GM10248 (cell line): Measurements from ENCODE around the gene TRAF3IP1.

Source experiments
- CTCF ChIA-PET: fragments of 300-600 bp; sonication (Branson Sonifier 250); formaldehyde crosslinking; extraction: SDS; loops from one replicate; lab custom pipeline; 2021; ENCODE audit warnings: antibody characterized with exemption; lab: Yijun Ruan, JAX
- POLR2A ChIA-PET: fragments of 350-650 bp; sonication (Branson Sonifier 250); formaldehyde crosslinking; extraction: SDS; loops from one replicate; lab custom pipeline; 2020; ENCODE audit warnings: antibody characterized with exemption; lab: Yijun Ruan, JAX
- DNase-seq: peaks from one replicate; pipeline ENCODE4 v3.0.0; 2012; ENCODE audit errors: extremely low spot score
- TF ChIP-seq, protein P1 (sequence below): IDR thresholded peaks from 2 replicates; pipeline ENCODE4 v1.5.1; 2012; ENCODE audit warnings: mild to moderate bottlenecking, low read depth; ENCODE audit errors: extremely low read depth, missing control alignments, control extremely low read depth

The TRAF3IP1 gene

DNA sequence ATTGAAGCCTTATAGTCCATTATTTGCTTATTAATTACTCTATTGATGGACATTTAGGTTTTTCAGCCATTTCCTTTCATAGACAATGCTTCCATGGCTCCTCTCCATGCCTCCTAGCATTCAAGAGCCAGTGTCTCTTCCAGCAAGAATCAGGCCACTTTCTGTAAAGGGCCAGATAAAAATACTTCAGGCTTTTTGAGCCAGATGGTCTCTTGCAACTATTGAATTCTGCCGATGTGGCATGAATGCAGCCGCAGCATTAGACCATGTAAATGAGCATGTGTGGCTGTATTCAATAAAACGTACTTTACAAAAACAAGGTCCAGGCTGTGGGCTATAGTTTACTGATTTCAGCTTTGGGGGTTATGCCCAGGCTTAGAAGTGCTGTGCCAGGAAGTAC lies 38.5 kb downstream of the TRAF3IP1 start:
- ChIA-PET CTCF (interaction anchor here (2.6 kb wide), 1 partner anchor 11 kb away, joined by 10 read pairs; no protein-coding TSS in a partner anchor), POLR2A (no interaction called here)
- TF ChIP-seq, protein P1, sequence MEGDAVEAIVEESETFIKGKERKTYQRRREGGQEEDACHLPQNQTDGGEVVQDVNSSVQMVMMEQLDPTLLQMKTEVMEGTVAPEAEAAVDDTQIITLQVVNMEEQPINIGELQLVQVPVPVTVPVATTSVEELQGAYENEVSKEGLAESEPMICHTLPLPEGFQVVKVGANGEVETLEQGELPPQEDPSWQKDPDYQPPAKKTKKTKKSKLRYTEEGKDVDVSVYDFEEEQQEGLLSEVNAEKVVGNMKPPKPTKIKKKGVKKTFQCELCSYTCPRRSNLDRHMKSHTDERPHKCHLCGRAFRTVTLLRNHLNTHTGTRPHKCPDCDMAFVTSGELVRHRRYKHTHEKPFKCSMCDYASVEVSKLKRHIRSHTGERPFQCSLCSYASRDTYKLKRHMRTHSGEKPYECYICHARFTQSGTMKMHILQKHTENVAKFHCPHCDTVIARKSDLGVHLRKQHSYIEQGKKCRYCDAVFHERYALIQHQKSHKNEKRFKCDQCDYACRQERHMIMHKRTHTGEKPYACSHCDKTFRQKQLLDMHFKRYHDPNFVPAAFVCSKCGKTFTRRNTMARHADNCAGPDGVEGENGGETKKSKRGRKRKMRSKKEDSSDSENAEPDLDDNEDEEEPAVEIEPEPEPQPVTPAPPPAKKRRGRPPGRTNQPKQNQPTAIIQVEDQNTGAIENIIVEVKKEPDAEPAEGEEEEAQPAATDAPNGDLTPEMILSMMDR = no peak
- no peak for DNase-seq

DNA sequence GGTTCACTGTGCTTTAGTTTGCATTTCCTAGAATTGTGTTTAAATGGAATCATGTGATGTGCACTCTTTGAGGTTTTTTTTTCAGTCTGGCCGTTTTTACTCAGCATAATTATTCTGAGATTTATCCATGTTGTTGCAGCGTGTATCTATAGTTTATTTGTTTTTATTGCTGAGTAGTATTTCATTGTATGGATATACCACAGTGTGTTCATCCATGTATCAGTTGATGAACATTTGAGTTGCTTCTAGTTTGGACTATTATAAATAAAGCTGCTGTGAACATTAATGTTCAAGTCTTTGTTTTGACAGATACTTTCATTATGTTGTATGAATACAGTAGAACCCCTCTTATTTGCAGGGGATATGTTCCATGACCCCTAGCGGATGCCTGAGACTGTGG lies 39.1 kb downstream of the TRAF3IP1 start:
- TF ChIP-seq, protein P1 = no peak
- ChIA-PET POLR2A (no interaction called here), CTCF (no interaction called here)

DNA sequence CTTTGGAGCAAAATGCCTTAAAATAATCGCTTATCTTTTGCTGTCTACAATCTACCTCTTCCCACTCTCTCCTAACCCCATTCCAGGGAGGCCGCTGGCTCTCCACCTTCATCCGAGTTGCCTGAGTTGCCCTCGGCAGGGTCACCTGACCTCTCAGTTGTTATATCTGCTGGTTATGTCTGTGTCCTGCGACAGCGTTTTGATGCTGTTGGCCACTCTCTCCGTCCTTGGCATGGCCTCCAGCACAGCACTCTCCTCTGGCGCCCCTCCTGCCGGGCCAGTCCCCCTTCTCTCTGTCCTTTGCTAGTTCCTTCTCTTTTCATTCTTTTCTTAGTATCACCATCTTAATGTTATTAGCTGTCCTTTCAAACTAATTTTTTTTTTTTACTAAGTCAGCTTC lies 41.6 kb downstream of the TRAF3IP1 start:
- TF ChIP-seq, protein P1 = no peak
- POLR2A ChIA-PET = no interaction called here
- CTCF ChIA-PET = no interaction called here
- DNase-seq = no peak

More for the DNA sequence above, 39.1 kb downstream of the TRAF3IP1 start:
- DNase-seq = no peak

DNA sequence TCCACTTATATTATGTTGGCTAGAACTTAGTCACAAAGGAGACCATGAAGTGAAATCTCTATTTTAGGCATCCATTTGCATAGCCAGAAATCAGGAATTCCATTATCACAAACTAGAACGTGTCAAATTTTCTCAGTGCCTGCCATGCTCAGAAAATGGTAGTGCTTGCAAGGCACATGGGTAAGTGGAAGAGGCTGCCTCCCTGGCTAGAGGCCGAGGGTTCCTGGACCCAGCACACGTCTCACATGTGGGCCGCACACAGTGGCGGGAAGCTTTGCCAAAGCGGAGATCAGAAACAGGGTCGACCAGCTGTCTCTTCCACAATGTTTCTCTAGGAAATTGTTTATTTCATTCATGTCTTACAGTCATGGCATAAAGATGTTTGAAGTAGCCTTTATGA lies 42.3 kb downstream of the TRAF3IP1 start:
- CTCF ChIA-PET = interaction anchor here (1.1 kb wide), 1 partner anchor 14 kb away, joined by 3 read pairs; no protein-coding TSS in a partner anchor
- POLR2A ChIA-PET = no interaction called here
- DNase-seq = no peak
- TF ChIP-seq, protein P1 = no peak

DNA sequence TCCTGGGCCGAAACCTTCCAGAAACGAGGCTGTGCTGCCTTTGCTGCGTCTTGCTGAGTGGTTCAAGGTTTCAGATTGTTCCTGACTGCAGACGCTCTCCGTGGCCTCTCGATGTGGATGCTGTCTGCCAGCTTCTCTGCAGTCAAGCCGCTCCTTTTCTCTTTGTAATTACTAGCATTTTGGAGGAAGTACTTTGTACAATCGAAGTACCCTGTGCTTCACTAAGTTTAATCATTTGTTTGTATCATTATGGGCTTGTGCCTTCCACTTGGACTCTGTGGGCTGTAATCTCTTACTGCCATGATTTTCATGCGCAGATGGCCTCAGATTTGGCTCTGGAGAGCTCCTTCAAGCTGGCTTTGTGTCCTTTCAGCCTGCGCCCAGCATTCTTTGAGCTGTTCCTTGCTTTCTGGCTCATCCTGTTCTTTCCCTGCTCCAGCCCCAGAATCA lies 49.3 kb downstream of the TRAF3IP1 start:
- ChIA-PET POLR2A (interaction anchor here (0.6 kb wide), 1 partner anchor 53 kb away, joined by 4 read pairs; no protein-coding TSS in a partner anchor), CTCF (interaction anchor here (0.8 to 3.0 kb wide), 8 partner anchors 11 to 415 kb away, joined by 3 to 21 read pairs (median 4); no protein-coding TSS in a partner anchor)
- DNase-seq = no peak
- TF ChIP-seq, protein P1 = no peak

DNA sequence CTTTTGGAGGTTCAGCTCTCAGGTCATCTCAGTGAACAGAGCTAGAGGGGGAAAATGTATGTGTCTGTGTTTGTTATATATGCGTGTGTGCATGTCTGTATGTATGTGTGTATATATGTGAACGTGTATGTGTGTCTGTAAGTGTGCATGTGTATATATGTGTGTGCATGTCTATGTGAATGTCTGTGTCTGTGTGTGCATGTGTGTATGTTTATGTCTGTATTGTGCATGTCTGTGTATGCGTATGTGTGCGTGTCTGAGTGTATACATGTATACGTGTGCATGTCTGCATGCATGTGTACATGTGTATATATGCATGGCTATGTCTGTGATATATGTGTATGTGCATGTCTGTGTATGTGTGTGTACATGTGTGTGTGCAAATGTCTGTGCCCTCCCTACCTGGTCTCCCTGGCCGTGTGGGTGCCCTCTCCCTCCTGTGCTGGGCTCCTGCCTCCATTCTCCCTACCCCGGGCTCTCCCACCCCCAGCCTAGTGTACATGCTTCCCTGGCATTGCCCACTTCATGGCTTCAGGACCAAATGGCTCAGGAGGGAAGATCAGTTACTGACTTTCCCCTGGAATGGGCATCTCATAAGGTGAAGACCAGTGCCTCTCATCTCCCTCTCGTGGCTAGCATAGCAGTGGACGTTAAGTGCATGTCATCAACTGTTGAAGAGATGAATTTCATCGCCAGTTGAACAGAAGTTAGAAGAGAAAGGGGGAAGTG lies 49.9 kb downstream of the TRAF3IP1 start:
- TF ChIP-seq, protein P1 = no peak
- ChIA-PET POLR2A (interaction anchor here (0.6 kb wide), 1 partner anchor 53 kb away, joined by 4 read pairs; no protein-coding TSS in a partner anchor), CTCF (interaction anchor here (0.6 to 3.0 kb wide), 17 partner anchors 9 to 419 kb away, joined by 3 to 21 read pairs (median 4); no protein-coding TSS in a partner anchor)

More for the DNA sequence above, 49.9 kb downstream of the TRAF3IP1 start:
- no peak for DNase-seq
